SK-N-SH (cell line): ENCODE measurements around the gene TPSAB1. TPM values are rescaled to one million over a fixed set of nuclear protein-coding genes. Genes with fewer than 3 reads are reported as not detected.

Source experiments
- CTCF ChIA-PET: fragments of 300-600, 350-600 bp; formaldehyde crosslinking; extraction: SDS; loops from one replicate; lab custom pipeline; 2021; lab: Yijun Ruan, JAX
- POLR2A ChIA-PET: fragments of 350-600 bp; sonication (Branson Sonifier 250); formaldehyde crosslinking; extraction: SDS; loops from one replicate; lab custom pipeline; 2020; ENCODE audit warnings: antibody characterized with exemption, inconsistent platforms; lab: Yijun Ruan, JAX
- DNase-seq: peaks from one replicate; pipeline ENCODE4 v3.0.0; 2012
- H2AFZ ChIP-seq: fragments of 200-600 bp; sonication (generic); 2 replicates; pipeline ENCODE4 v1.8.1; 2016; ENCODE audit warnings: antibody characterized with exemption, mild to moderate bottlenecking, low read depth
- H3F3A ChIP-seq: fragments of 200-600 bp; sonication (generic); replicated peaks from 2 replicates; pipeline ENCODE3; 2016; ENCODE audit warnings: antibody characterized with exemption, mild to moderate bottlenecking; ENCODE audit not compliant: insufficient read depth
- H3K27ac ChIP-seq, 2 experiments: fragments of 200-500 bp in 1 of 2; fragments of 200-600 bp in 1 of 2; sonication (Bioruptor generic) in 1 of 2; sonication (generic), shearing (Covaris generic) in 1 of 2; 2 replicates each; pipeline versions ENCODE4 v1.5.1 to v1.6.1; 2014 to 2016; ENCODE audit warnings: low read depth in 2 of 2, inconsistent platforms in 1 of 2, low read length in 1 of 2, mild to moderate bottlenecking in 1 of 2, mixed read lengths in 1 of 2
- H3K27me3 ChIP-seq: fragments of 200-600 bp; sonication (generic), shearing (Covaris generic); 2 replicates; pipeline ENCODE4 v1.6.1; 2016; ENCODE audit warnings: mixed run types; ENCODE audit not compliant: insufficient read depth
- H3K36me3 ChIP-seq, 2 experiments: fragments of 200-500 bp in 1 of 2; fragments of 200-600 bp in 1 of 2; sonication (Bioruptor generic) in 1 of 2; sonication (generic) in 1 of 2; replicated peaks in 1 of 2; 2 replicates each; pipeline versions ENCODE3 to v1.5.1; 2014 to 2016; ENCODE audit warnings: low read length in 1 of 2, mild to moderate bottlenecking in 1 of 2; ENCODE audit not compliant: insufficient read depth in 2 of 2, control insufficient read depth in 1 of 2
- H3K4me1 ChIP-seq, 2 experiments: fragments of 200-500 bp in 1 of 2; fragments of 200-600 bp in 1 of 2; sonication (Bioruptor generic) in 1 of 2; sonication (generic), shearing (Covaris generic) in 1 of 2; 2 replicates each; pipeline versions ENCODE4 v1.5.1 to v1.6.1; 2014 to 2016; ENCODE audit warnings: low read depth in 1 of 2, low read length in 1 of 2, mixed run types in 1 of 2; ENCODE audit not compliant: insufficient read depth in 2 of 2, control insufficient read depth in 1 of 2
- H3K4me2 ChIP-seq: fragments of 200-600 bp; sonication (generic), shearing (Covaris generic); 2 replicates; pipeline ENCODE4 v1.6.1; 2017; ENCODE audit warnings: mixed run types
- H3K4me3 ChIP-seq, 2 experiments: fragments of 200-500 bp in 1 of 2; fragments of 200-600 bp in 1 of 2; sonication (Bioruptor generic) in 1 of 2; sonication (generic), shearing (Covaris generic) in 1 of 2; 2 replicates each; pipeline versions ENCODE4 v1.5.1 to v1.8.1; 2014 to 2016; ENCODE audit warnings: low read depth in 2 of 2, inconsistent platforms in 1 of 2, low read length in 1 of 2, mild to moderate bottlenecking in 1 of 2, mixed read lengths in 1 of 2, moderate library complexity in 1 of 2
- H3K79me2 ChIP-seq: fragments of 200-600 bp; sonication (generic); 2 replicates; pipeline ENCODE4 v1.8.1; 2017; ENCODE audit warnings: mild to moderate bottlenecking; ENCODE audit not compliant: insufficient read depth
- H3K9ac ChIP-seq: fragments of 200-600 bp; sonication (generic); 2 replicates; pipeline ENCODE4 v1.6.1; 2017; ENCODE audit warnings: mixed run types
- H3K9me2 ChIP-seq: fragments of 200-600 bp; sonication (generic); 2 replicates; pipeline ENCODE4 v1.6.1; 2017; ENCODE audit warnings: mixed run types
- H3K9me3 ChIP-seq: fragments of 200-600 bp; sonication (generic); 2 replicates; pipeline ENCODE4 v1.6.1; 2017; ENCODE audit warnings: mixed run types, mild to moderate bottlenecking, moderate library complexity
- H4K20me1 ChIP-seq: fragments of 200-600 bp; sonication (generic); 2 replicates; pipeline ENCODE4 v1.6.1; 2017; ENCODE audit warnings: mild to moderate bottlenecking, mixed run types; ENCODE audit not compliant: insufficient read depth
- FOSL2 ChIP-seq: IDR thresholded peaks from 2 replicates; pipeline ENCODE4 v1.4.0; 2012; ENCODE audit warnings: low read depth, mild to moderate bottlenecking, moderate library complexity, borderline replicate concordance
- FOXM1 ChIP-seq: IDR thresholded peaks from 2 replicates; pipeline ENCODE4 v1.4.0; 2012; ENCODE audit warnings: low read depth, mild to moderate bottlenecking
- GABPA ChIP-seq: IDR thresholded peaks from 2 replicates; pipeline ENCODE4 v1.4.0; 2012; ENCODE audit warnings: low read depth, mild to moderate bottlenecking
- GATA2 ChIP-seq: sonication (generic); formaldehyde crosslinking; IDR thresholded peaks from 2 replicates; pipeline ENCODE4 v1.5.0; 2020; ENCODE audit warnings: mild to moderate bottlenecking, missing genetic modification reagents
- IRF3 ChIP-seq: fragments of 150-350 bp; IDR thresholded peaks from 2 replicates; pipeline ENCODE4 v1.6.1; 2016; ENCODE audit warnings: mild to moderate bottlenecking, low read depth, low read length
- JUND ChIP-seq: IDR thresholded peaks from 2 replicates; pipeline ENCODE4 v1.4.0; 2012
- MEF2A ChIP-seq: IDR thresholded peaks from 2 replicates; pipeline ENCODE4 v1.4.0; 2012; ENCODE audit warnings: low read depth, borderline replicate concordance
- NFIC ChIP-seq: IDR thresholded peaks from 2 replicates; pipeline ENCODE4 v1.4.0; 2012; ENCODE audit warnings: borderline replicate concordance
- NRF1 ChIP-seq: IDR thresholded peaks from 2 replicates; pipeline ENCODE4 v1.6.1; 2012; ENCODE audit warnings: low read depth, mild to moderate bottlenecking, low read length
- RAD21 ChIP-seq: IDR thresholded peaks from 2 replicates; pipeline ENCODE4 v1.6.1; 2012; ENCODE audit warnings: mild to moderate bottlenecking, low read length
- RCOR1 ChIP-seq: fragments of 150-350 bp; IDR thresholded peaks from 2 replicates; pipeline ENCODE4 v1.6.1; 2017; ENCODE audit warnings: antibody characterized with exemption, low read length
- RFX5 ChIP-seq: IDR thresholded peaks from 2 replicates; pipeline ENCODE4 v1.6.1; 2012; ENCODE audit warnings: mild to moderate bottlenecking, improper control_type of control experiment, low read length
- RXRA ChIP-seq: IDR thresholded peaks from 2 replicates; pipeline ENCODE4 v1.4.0; 2012; ENCODE audit warnings: low read depth, mild to moderate bottlenecking, borderline replicate concordance
- TCF12 ChIP-seq: IDR thresholded peaks from 2 replicates; pipeline ENCODE4 v1.4.0; 2012
- TEAD4 ChIP-seq: IDR thresholded peaks from 2 replicates; pipeline ENCODE4 v1.4.0; 2012; ENCODE audit warnings: mild to moderate bottlenecking, borderline replicate concordance; ENCODE audit not compliant: insufficient read depth
- USF1 ChIP-seq: IDR thresholded peaks from 2 replicates; pipeline ENCODE4 v1.4.0; 2012; ENCODE audit warnings: low read depth, borderline replicate concordance
- YY1 ChIP-seq: IDR thresholded peaks from 2 replicates; pipeline ENCODE4 v1.4.0; 2012; ENCODE audit warnings: low read depth, mild to moderate bottlenecking
- WGBS: methylation state at CpG from one replicate; pipeline ENCODE4 v1.1.6; 2017; ENCODE audit warnings: low lambda C conversion rate; 5-methylcytosine and 5-hydroxymethylcytosine counted together
- polyA plus RNA-seq, 3 experiments: library from polyadenylated mRNA; depleted of rRNA; stranded (reverse); fragments of >200 nt; gene quantifications; 2 replicates each; pipeline ENCODE4 v1.2.3, GENCODE V29; 2012
- TF ChIP-seq, protein P1 (sequence below): IDR thresholded peaks from 2 replicates; pipeline ENCODE4; 2012

TPSAB1 gene
- polyA plus RNA-seq, 1 of the 3 experiments (the other 2 are of a cell fraction), result not detected

DNA sequence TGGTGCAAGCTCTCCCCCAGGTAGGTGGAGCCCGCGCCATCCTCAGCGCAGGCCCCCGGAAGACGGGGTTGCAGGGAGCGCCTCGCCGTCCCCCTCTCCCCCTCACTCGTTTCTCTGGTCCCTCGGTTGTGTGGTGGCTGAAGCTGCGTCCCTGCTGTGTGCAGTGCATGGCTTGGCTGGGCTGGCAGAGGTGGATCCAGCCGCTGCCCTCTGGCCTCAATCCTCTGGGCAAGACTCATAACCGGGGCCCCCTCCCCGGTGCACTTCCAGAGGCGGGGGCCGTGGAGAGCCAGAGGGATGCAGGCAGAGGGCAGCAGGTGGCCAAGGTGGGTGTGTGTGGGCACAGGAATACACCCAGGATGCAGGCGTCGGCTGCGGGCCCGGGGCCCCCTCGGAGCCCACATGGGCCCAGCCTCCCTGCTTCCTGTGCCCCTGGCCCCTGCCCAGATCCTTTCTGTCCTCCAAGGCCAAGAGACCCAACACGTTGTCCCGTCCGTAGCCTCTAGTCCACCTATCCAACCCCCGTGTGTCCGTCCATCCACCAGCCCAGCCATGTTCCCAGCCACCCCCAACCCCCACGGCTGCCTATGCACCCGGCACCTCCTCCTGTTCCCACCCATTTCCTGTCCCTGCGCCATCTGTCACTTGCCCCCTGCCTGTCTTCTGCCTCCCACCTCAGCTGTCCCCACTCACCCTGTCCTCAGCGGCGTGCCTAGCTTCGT lies 24.8 kb upstream of the TPSAB1 start:
- H3K27ac ChIP-seq, result no peak overlapping the region
- TF ChIP-seq GATA2, result no peak
- no peak for TF ChIP-seq IRF3
- TF ChIP-seq RAD21, result no peak
- TF ChIP-seq RFX5, result no peak
- TF ChIP-seq, protein P1, sequence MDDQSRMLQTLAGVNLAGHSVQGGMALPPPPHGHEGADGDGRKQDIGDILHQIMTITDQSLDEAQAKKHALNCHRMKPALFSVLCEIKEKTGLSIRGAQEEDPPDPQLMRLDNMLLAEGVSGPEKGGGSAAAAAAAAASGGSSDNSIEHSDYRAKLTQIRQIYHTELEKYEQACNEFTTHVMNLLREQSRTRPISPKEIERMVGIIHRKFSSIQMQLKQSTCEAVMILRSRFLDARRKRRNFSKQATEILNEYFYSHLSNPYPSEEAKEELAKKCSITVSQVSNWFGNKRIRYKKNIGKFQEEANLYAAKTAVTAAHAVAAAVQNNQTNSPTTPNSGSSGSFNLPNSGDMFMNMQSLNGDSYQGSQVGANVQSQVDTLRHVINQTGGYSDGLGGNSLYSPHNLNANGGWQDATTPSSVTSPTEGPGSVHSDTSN, result no peak
- no peak for TF ChIP-seq USF1
- TF ChIP-seq YY1, result no peak
- no peak for TF ChIP-seq RCOR1
- no peak for TF ChIP-seq NRF1
- TF ChIP-seq FOXM1, result no peak
- TF ChIP-seq TEAD4, result no peak
- no peak for TF ChIP-seq GABPA
- no peak for TF ChIP-seq MEF2A
- no peak for TF ChIP-seq RXRA
- TF ChIP-seq FOSL2, result no peak
- no peak for TF ChIP-seq TCF12
- TF ChIP-seq JUND, result no peak
- TF ChIP-seq NFIC, result no peak
- no peak overlapping the region for H3K4me2 ChIP-seq
- ChIA-PET POLR2A (no interaction called here), CTCF (interaction anchor here (1.0 to 1.2 kb wide), 3 partner anchors 11 to 71 kb away, joined by 3 to 5 read pairs (median 3); no protein-coding TSS in a partner anchor)
- H3K79me2 ChIP-seq, result no peaks in the 10 kb centered on the region
- no peak overlapping the region for H2AFZ ChIP-seq
- H3F3A ChIP-seq, result no peaks in the 10 kb centered on the region
- H3K9ac ChIP-seq, result no peak overlapping the region
- H3K9me3 ChIP-seq, result no peaks in the 10 kb centered on the region
- no peaks in the 10 kb centered on the region for H4K20me1 ChIP-seq
- H3K36me3 ChIP-seq, result no peaks in the 10 kb centered on the region
- peaks cover 88% of the 10 kb centered on the region for H3K27me3 ChIP-seq
- WGBS, result 51% methylated on average over 13 of the region's 32 CpGs
- no peak for DNase-seq
- H3K4me3 ChIP-seq, result no peak overlapping the region
- H3K9me2 ChIP-seq, result no peaks in the 10 kb centered on the region
- no peaks in the 10 kb centered on the region for H3K4me1 ChIP-seq
